Esophagus muscularis mucosa (tissue), 3 donors: ENCODE data around the gene RANBP17.
"Not testable (repeated sequence)": the region's sequence is repeated elsewhere in the genome, so short reads cannot be mapped to it uniquely, and the experiment has no call there.

Experiments
- CTCF ChIP-seq, 3 experiments: fragments of 200-600 bp in 2 of 3; fragments of 450-650 bp in 1 of 3; sonication (generic) in 2 of 3; IDR thresholded peaks; one replicate each; pipeline ENCODE4 v1.5.1; 2017 to 2019; ENCODE audit warnings: antibody characterized with exemption in 3 of 3, mild to moderate bottlenecking in 2 of 3, moderate library complexity in 1 of 3
- POLR2AphosphoS5 ChIP-seq, 2 donors: sonication (generic); formaldehyde crosslinking; IDR thresholded peaks; one replicate each; pipeline ENCODE4 v1.6.1; 2017; ENCODE audit warnings: antibody characterized with exemption in 2 of 2

- not testable (repeated sequence) for TF ChIP-seq CTCF, POLR2AphosphoS5 (IDR thresholded peaks at IDR 0.05)
These were observed 118.4 kb downstream of the RANBP17 start for GRCh38 chr5:170980261-170980660.
